ENCODE data around the gene DLG2. TPM values are rescaled to one million over a fixed set of nuclear protein-coding genes. Genes with fewer than 3 reads are reported as not detected.

The DLG2 gene
- total RNA-seq, 2 experiments from 2014 or later, result 1.3 to 1.7 TPM

DNA sequence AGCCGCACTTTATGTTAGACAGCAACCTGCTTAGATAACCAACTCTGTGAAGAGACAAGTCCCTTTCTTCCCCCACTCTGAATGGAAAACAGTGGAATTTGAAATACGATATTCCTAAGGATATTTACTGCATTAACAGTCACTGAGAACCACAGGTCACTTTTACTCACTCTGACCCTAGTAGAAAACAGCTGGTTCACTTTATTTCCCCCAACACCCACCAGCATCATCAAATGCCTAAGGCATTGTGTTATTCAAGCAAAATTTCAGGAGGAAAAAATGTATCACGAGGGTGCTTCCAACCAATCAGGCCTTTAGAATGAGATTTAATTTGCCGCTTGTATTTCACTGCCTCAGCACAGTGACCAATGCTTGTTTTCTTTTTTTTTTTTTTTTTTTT lies 1206.9 kb downstream of the DLG2 start:
- no peak for DNase-seq
- Mint-ChIP-seq H3K4me1 (no peaks in the 10 kb centered on the region), H3K9me3 (peaks cover 5% of the 10 kb centered on the region), H3K27ac (no peak overlapping the region), H3K36me3 (ENCODE audit: low read depth) (no peaks in the 10 kb centered on the region), H3K4me3 (no peak overlapping the region), H3K27me3 (no peaks in the 10 kb centered on the region)
- POLR2A ChIA-PET, result no interaction called here
- CTCF ChIA-PET, result no interaction called here

DNA sequence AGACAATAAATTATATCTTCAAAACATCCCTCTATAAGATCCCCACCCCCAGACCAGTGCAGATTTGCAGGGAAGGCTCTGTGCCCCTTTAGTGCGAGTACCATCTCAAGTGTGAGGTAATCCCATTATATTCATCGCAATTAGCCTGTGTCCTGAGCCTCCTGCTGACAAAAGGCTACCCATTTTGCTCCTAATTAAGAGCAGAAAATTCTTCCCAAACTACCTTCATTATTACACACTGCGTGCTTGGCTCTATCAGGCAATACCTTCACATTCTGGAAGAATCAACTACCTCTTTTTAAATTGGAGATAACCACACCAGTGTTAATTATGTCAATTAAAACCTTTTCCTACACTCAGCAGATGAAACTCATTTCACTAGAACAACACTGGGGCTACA lies 1207.5 kb downstream of the DLG2 start:
- Mint-ChIP-seq H3K36me3 (ENCODE audit: low read depth) (no peaks in the 10 kb centered on the region), H3K27ac (no peak overlapping the region), H3K9me3 (peaks cover 5% of the 10 kb centered on the region), H3K4me3 (no peak overlapping the region), H3K4me1 (no peaks in the 10 kb centered on the region), H3K27me3 (no peaks in the 10 kb centered on the region)
- CTCF ChIA-PET, result no interaction called here
- POLR2A ChIA-PET, result no interaction called here
- DNase-seq, result no peak

GRCh38 chr11:84414920-84415319 lies 1212.2 kb downstream of the DLG2 start:
- H3K9me3 Mint-ChIP-seq, result no peaks in the 10 kb centered on the region
- no peak for DNase-seq
- H3K4me3 Mint-ChIP-seq, result no peak overlapping the region
- no peaks in the 10 kb centered on the region for H3K27me3 Mint-ChIP-seq
- H3K36me3 Mint-ChIP-seq (ENCODE audit: low read depth), result no peaks in the 10 kb centered on the region
- H3K27ac Mint-ChIP-seq, result no peak overlapping the region
- ChIA-PET CTCF (no interaction called here), POLR2A (no interaction called here)
- H3K4me1 Mint-ChIP-seq, result no peaks in the 10 kb centered on the region

- H3K36me3 Mint-ChIP-seq (ENCODE audit: low read depth), result no peaks in the 10 kb centered on the region
- POLR2A ChIA-PET, result no interaction called here
- CTCF ChIA-PET, result no interaction called here
These were observed 1213.6 kb downstream of the DLG2 start for GRCh38 chr11:84413549-84413948.

GRCh38 chr11:84412862-84413261 lies 1214.3 kb downstream of the DLG2 start:
- no peaks in the 10 kb centered on the region for H3K27me3 Mint-ChIP-seq
- no peak overlapping the region for H3K27ac Mint-ChIP-seq
- peaks cover 4% of the 10 kb centered on the region for H3K9me3 Mint-ChIP-seq
- no peak overlapping the region for H3K4me3 Mint-ChIP-seq
- ChIA-PET CTCF (no interaction called here), POLR2A (no interaction called here)
- H3K36me3 Mint-ChIP-seq (ENCODE audit: low read depth), result no peaks in the 10 kb centered on the region
- no peak for DNase-seq
- H3K4me1 Mint-ChIP-seq, result no peaks in the 10 kb centered on the region

More at GRCh38 chr11:84413549-84413948, 1213.6 kb downstream of the DLG2 start:
- Mint-ChIP-seq H3K4me1 (no peaks in the 10 kb centered on the region), H3K9me3 (peaks cover 4% of the 10 kb centered on the region), H3K27me3 (no peaks in the 10 kb centered on the region), H3K27ac (no peak overlapping the region), H3K4me3 (no peak overlapping the region)
- no peak for DNase-seq

DNA sequence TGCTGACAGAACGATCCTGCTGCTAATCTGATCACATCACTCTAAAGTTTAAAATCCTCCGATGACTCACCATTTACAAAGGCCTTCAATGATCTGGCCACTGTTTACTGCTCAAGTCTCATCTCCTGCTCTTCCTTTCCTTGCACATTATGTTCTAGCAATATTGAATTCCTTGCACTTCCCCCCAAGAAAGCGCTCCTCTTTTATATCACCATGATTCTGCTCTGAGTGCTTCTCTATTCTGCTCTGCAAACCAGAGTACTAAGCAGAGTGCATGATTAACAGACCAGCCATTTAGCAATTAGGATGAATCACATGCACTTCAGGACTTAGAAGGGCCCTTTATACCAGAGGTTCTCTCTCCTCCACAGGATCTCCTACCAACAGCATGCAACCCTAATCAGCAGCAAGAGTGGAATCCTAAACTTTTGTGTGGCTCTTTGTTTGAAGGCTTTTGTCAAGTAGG lies 1218.2 kb downstream of the DLG2 start:
- peaks cover 4% of the 10 kb centered on the region for H3K9me3 Mint-ChIP-seq
- no peak for DNase-seq
- no peaks in the 10 kb centered on the region for H3K27me3 Mint-ChIP-seq
- H3K4me1 Mint-ChIP-seq, result no peaks in the 10 kb centered on the region
- H3K4me3 Mint-ChIP-seq, result no peak overlapping the region
- POLR2A ChIA-PET, result no interaction called here
- CTCF ChIA-PET, result no interaction called here
- no peaks in the 10 kb centered on the region for H3K36me3 Mint-ChIP-seq (ENCODE audit: low read depth)
- H3K27ac Mint-ChIP-seq, result no peak overlapping the region

GRCh38 chr11:84407091-84407490 lies 1220.1 kb downstream of the DLG2 start:
- H3K4me3 Mint-ChIP-seq, result no peak overlapping the region
- no peaks in the 10 kb centered on the region for H3K36me3 Mint-ChIP-seq (ENCODE audit: low read depth)
- H3K9me3 Mint-ChIP-seq, result peaks cover 4% of the 10 kb centered on the region
- CTCF ChIA-PET, result no interaction called here
- DNase-seq, result no peak
- POLR2A ChIA-PET, result no interaction called here
- H3K27me3 Mint-ChIP-seq, result no peaks in the 10 kb centered on the region
- H3K4me1 Mint-ChIP-seq, result no peaks in the 10 kb centered on the region
- H3K27ac Mint-ChIP-seq, result no peak overlapping the region

DNA sequence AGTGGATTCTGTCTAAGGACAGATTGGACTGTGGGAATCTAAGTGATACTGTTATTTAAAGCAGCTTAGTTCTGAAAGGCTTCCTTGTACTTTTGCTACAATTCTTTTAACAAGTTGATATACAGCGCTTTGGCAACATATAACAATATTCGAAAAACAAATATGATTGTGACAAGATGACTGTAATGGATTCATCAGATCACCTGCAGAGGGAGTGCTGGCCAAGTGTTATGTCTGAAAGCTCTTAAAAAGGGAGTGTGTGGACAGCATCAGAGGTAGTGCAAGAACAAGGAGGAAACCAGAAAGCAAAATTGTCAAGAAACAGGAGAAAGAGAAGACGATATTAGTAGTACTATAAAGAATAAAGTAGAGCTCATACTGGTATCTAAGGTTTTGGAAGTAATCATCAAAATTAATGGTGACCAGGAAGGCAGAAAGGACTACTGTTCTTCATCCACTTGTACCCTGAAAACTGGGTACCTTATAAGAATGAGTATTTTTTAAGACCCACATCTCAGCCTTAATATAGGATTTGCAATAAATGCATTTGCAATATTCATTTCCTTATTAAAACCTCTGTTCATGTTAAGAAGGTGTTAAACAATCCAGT lies 1229.0 kb downstream of the DLG2 start:
- no peaks in the 10 kb centered on the region for H3K4me1 Mint-ChIP-seq
- no peak overlapping the region for H3K4me3 Mint-ChIP-seq
- no peak for DNase-seq
- ChIA-PET POLR2A (no interaction called here), CTCF (no interaction called here)
- no peak overlapping the region for H3K27ac Mint-ChIP-seq
- H3K9me3 Mint-ChIP-seq, result peaks cover 2% of the 10 kb centered on the region
- H3K36me3 Mint-ChIP-seq (ENCODE audit: low read depth), result no peaks in the 10 kb centered on the region
- H3K27me3 Mint-ChIP-seq, result no peaks in the 10 kb centered on the region

DNA sequence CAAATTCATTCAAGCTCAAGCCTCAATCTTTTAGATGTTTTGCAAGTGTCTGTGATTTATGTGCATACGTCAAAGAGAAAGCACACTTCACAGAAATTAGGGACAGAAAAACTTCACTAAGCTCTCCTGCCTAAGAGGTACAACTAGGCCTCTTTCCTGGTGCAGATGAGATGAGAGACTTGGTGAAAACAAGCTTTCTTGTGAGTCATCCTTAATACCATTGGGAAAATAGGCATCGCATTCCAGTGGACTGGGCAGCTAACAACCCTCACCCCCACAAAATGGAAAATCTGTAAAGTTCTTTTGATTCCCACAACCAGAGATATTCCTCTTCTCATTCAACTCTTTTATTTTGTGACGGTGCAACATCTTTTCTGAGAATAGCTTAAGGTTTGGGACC lies 1230.6 kb downstream of the DLG2 start:
- POLR2A ChIA-PET, result no interaction called here

DNA sequence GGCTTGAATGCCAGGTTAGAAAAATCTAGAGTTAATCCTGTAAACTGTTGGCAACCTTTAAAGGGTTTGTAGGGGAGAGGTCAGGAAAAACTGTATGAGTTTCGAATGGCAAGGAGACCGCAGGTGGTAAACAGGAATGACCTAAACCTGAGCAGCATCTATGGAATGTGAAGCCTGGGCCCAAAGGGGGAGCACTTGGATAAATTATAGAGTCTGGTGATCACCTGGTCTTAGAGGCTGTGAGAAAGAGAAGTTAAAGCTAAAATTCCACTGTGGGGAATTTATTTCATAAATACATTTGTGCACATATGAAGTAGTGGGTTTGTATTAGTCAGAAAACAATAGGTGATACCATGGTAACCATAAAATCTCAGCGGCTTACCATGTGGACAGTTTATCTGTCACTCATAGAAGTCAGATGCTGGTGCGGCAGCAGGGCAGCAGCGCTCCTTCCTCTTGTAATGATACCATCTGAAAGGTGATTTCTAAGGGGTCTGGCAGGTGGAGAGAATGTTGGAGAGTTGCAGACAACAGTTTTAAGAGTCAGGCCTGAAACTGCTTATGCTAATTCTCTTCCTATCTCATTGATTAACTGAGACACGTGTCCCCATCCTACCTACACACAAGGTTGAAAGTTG lies 1236.6 kb downstream of the DLG2 start:
- H3K4me1 Mint-ChIP-seq, result no peaks in the 10 kb centered on the region
- H3K4me3 Mint-ChIP-seq, result no peak overlapping the region
- ChIA-PET POLR2A (no interaction called here), CTCF (no interaction called here)
- H3K36me3 Mint-ChIP-seq (ENCODE audit: low read depth), result no peaks in the 10 kb centered on the region
- no peaks in the 10 kb centered on the region for H3K27me3 Mint-ChIP-seq
- no peak for DNase-seq
- no peak overlapping the region for H3K27ac Mint-ChIP-seq
- H3K9me3 Mint-ChIP-seq, result peaks cover 2% of the 10 kb centered on the region

More for the DNA sequence above, 1230.6 kb downstream of the DLG2 start:
- no peaks in the 10 kb centered on the region for H3K4me1 Mint-ChIP-seq
- H3K4me3 Mint-ChIP-seq, result no peak overlapping the region
- no peaks in the 10 kb centered on the region for H3K36me3 Mint-ChIP-seq (ENCODE audit: low read depth)
- H3K27ac Mint-ChIP-seq, result no peak overlapping the region
- no peaks in the 10 kb centered on the region for H3K27me3 Mint-ChIP-seq
- DNase-seq, result no peak
- CTCF ChIA-PET, result no interaction called here
- H3K9me3 Mint-ChIP-seq, result peaks cover 2% of the 10 kb centered on the region

- Mint-ChIP-seq H3K4me3 (no peak overlapping the region), H3K27ac (no peak overlapping the region), H3K36me3 (ENCODE audit: low read depth) (no peaks in the 10 kb centered on the region), H3K9me3 (no peaks in the 10 kb centered on the region), H3K4me1 (no peaks in the 10 kb centered on the region), H3K27me3 (no peaks in the 10 kb centered on the region)
- POLR2A ChIA-PET, result no interaction called here
- DNase-seq, result no peak
- CTCF ChIA-PET, result no interaction called here
These were observed 1237.4 kb downstream of the DLG2 start for GRCh38 chr11:84389696-84390095.

GRCh38 chr11:84384731-84385130 lies 1242.4 kb downstream of the DLG2 start:
- H3K27ac Mint-ChIP-seq, result no peak overlapping the region

DNA sequence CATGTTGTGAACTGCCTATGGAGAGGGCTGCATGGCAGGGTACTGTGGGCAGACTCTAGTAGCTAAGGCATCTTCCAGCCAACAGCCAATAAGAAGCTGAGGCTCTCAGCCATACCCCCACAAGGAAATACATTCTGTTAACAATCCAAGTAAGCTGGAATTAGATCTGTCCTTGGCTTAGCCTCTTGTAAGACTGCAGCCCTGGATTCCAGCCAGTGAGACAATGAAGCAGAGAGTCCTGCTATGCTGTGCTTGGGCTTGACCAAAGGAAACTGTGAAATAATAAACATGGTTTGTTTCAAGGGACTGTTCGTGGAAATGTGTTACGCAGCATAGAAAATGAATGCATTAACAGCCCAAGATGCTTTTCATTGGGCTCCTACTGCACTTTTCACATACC lies 1243.6 kb downstream of the DLG2 start:
- Mint-ChIP-seq H3K9me3 (no peaks in the 10 kb centered on the region), H3K4me1 (no peaks in the 10 kb centered on the region), H3K27me3 (no peaks in the 10 kb centered on the region), H3K27ac (no peak overlapping the region), H3K36me3 (ENCODE audit: low read depth) (no peaks in the 10 kb centered on the region), H3K4me3 (no peak overlapping the region)
- DNase-seq, result no peak
- ChIA-PET CTCF (interaction anchor here (0.7 kb wide), 2 partner anchors 143 to 472 kb away, joined by 3 to 4 read pairs; no protein-coding TSS in a partner anchor), POLR2A (no interaction called here)

More at GRCh38 chr11:84384731-84385130, 1242.4 kb downstream of the DLG2 start:
- no peak overlapping the region for H3K4me3 Mint-ChIP-seq
- no peaks in the 10 kb centered on the region for H3K4me1 Mint-ChIP-seq
- peak; percentile 20 for DNase-seq
- CTCF ChIA-PET, result interaction anchor here (1.0 kb wide), 1 partner anchor 170 kb away, joined by 3 read pairs; no protein-coding TSS in a partner anchor
- H3K9me3 Mint-ChIP-seq, result no peaks in the 10 kb centered on the region
- H3K27me3 Mint-ChIP-seq, result no peaks in the 10 kb centered on the region
- POLR2A ChIA-PET, result no interaction called here
- no peaks in the 10 kb centered on the region for H3K36me3 Mint-ChIP-seq (ENCODE audit: low read depth)

DNA sequence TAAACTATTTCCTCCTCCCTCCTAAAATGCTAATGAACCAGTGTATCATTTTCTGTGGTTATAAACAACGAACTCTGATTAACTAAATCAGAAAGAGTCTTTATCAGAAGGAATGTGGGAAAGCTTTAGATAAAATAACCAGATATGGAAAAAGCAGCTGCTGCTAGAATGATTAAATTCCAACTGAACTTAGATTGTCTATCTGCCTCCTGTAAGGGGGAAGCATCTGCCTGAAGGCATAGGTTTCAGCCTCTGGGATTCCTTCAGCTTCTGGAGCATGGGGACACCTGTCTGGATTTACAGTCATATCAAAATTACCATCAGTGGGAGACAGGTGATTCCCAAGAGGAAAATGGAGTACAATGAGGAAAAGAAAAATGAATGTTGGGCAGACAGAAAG lies 1245.5 kb downstream of the DLG2 start:
- ChIA-PET CTCF (no interaction called here), POLR2A (no interaction called here)
- Mint-ChIP-seq H3K27ac (no peak overlapping the region), H3K27me3 (no peaks in the 10 kb centered on the region), H3K9me3 (no peaks in the 10 kb centered on the region), H3K36me3 (ENCODE audit: low read depth) (no peaks in the 10 kb centered on the region), H3K4me1 (no peaks in the 10 kb centered on the region), H3K4me3 (no peak overlapping the region)
- no peak for DNase-seq

Data from activated CD4-positive, alpha-beta memory T cell treated with anti-CD3 and anti-CD28 coated beads, Interleukin-2, amount 10 ng/mL, durations not matched to agents 7 days and 5 days (primary cell).